DOHH2 (cell line): Measurements from ENCODE around the gene IDH3B.

Experiments
- H3F3A ChIP-seq: fragments of 200-600 bp; sonication (generic), shearing (Covaris generic); 2 replicates; pipeline ENCODE4 v1.6.0; 2016; ENCODE audit warnings: antibody characterized with exemption, mild to moderate bottlenecking; ENCODE audit not compliant: control insufficient read depth, insufficient read depth
- H3K27ac ChIP-seq: fragments of 200-600 bp; sonication (generic); 2 replicates; pipeline ENCODE4 v1.5.1; 2014; ENCODE audit warnings: low read depth, mild to moderate bottlenecking, low read length, moderate library complexity
- H3K27me3 ChIP-seq: fragments of 200-600 bp; sonication (generic); 2 replicates; pipeline ENCODE4 v1.6.1; 2014; ENCODE audit warnings: mild to moderate bottlenecking, low read length, mixed read lengths; ENCODE audit not compliant: control insufficient read depth
- H3K36me3 ChIP-seq: fragments of 200-600 bp; sonication (generic); 2 replicates; pipeline ENCODE4 v1.6.1; 2014; ENCODE audit warnings: mild to moderate bottlenecking, low read length, moderate library complexity, mixed read lengths; ENCODE audit not compliant: control insufficient read depth
- H3K4me1 ChIP-seq: fragments of 200-600 bp; sonication (generic); 2 replicates; pipeline ENCODE4 v1.6.1; 2014; ENCODE audit warnings: mild to moderate bottlenecking, low read length, mixed read lengths; ENCODE audit not compliant: control insufficient read depth
- H3K4me2 ChIP-seq: fragments of 200-600 bp; sonication (generic); 2 replicates; pipeline ENCODE4 v1.6.0; 2014; ENCODE audit warnings: mild to moderate bottlenecking, low read length, moderate library complexity
- H3K4me3 ChIP-seq: fragments of 200-600 bp; sonication (generic); 2 replicates; pipeline ENCODE4 v1.5.1; 2014; ENCODE audit warnings: mild to moderate bottlenecking, low read length, mixed read lengths
- H3K79me2 ChIP-seq: fragments of 200-600 bp; sonication (generic); 2 replicates; pipeline ENCODE4 v1.6.1; 2014; ENCODE audit warnings: mild to moderate bottlenecking, low read length, mixed read lengths; ENCODE audit not compliant: control insufficient read depth
- H3K9me2 ChIP-seq: fragments of 200-600 bp; sonication (generic); replicated peaks from 2 replicates; pipeline ENCODE4 v1.6.1; 2014; ENCODE audit warnings: mild to moderate bottlenecking, low read length, mixed read lengths; ENCODE audit not compliant: control insufficient read depth
- H3K9me3 ChIP-seq: fragments of 200-600 bp; sonication (generic); 2 replicates; pipeline ENCODE4 v1.6.1; 2014; ENCODE audit warnings: antibody characterized with exemption, low read length, mixed read lengths; ENCODE audit not compliant: control insufficient read depth, insufficient read depth
- H4K20me1 ChIP-seq: fragments of 200-600 bp; sonication (generic); 2 replicates; pipeline ENCODE4 v1.6.0; 2014; ENCODE audit warnings: low read depth, mild to moderate bottlenecking, antibody characterized with exemption, low read length, moderate library complexity; ENCODE audit not compliant: control insufficient read depth, insufficient read depth
- CTCF ChIP-seq: fragments of 200-600 bp; sonication (generic); IDR thresholded peaks from one replicate; pipeline ENCODE4 v1.5.1; 2014; ENCODE audit warnings: antibody characterized with exemption, mild to moderate bottlenecking, low read depth, low read length; ENCODE audit not compliant: poor library complexity, severe bottlenecking
- EZH2phosphoT487 ChIP-seq: fragments of 200-600 bp; sonication (generic); IDR thresholded peaks from 2 replicates; pipeline ENCODE4 v1.6.1; 2017; ENCODE audit warnings: borderline replicate concordance, mild to moderate bottlenecking, antibody characterized with exemption, low read length, moderate library complexity, mixed read lengths

Gene IDH3B

GRCh38 chr20:2654384-2654822 lies 9.6 kb downstream of the IDH3B start:
- H3K79me2 ChIP-seq, result peaks cover 59% of the 10 kb centered on the region
- H3K4me3 ChIP-seq, result peak overlapping the region; percentile 99
- no peaks in the 10 kb centered on the region for H3K9me2 ChIP-seq
- peaks cover 36% of the 10 kb centered on the region for H4K20me1 ChIP-seq
- no peaks in the 10 kb centered on the region for H3K27me3 ChIP-seq
- H3F3A ChIP-seq, result peaks cover 71% of the 10 kb centered on the region
- TF ChIP-seq EZH2phosphoT487, result no peak
- no peak for TF ChIP-seq CTCF
- peaks cover 83% of the 10 kb centered on the region for H3K36me3 ChIP-seq
- peak overlapping the region; percentile 92 for H3K4me2 ChIP-seq
- peaks cover 27% of the 10 kb centered on the region for H3K4me1 ChIP-seq
- H3K27ac ChIP-seq, result peak overlapping the region; percentile 86
- H3K9me3 ChIP-seq, result no peaks in the 10 kb centered on the region

- Histone ChIP-seq H3K4me1 (peaks cover 27% of the 10 kb centered on the region), H3K4me2 (peak overlapping the region; percentile 92), H3K4me3 (peak overlapping the region; percentile 99), H3K9me3 (no peaks in the 10 kb centered on the region), H3K27me3 (no peaks in the 10 kb centered on the region), H3K36me3 (peaks cover 77% of the 10 kb centered on the region), H3K79me2 (peaks cover 59% of the 10 kb centered on the region), H3F3A (peaks cover 65% of the 10 kb centered on the region), H3K27ac (peak overlapping the region; percentile 86), H4K20me1 (peaks cover 36% of the 10 kb centered on the region), H3K9me2 (no peaks in the 10 kb centered on the region)
- TF ChIP-seq EZH2phosphoT487 (no peak), CTCF (no peak)
Measured at GRCh38 chr20:2653556-2654383, 10.2 kb downstream of the IDH3B start.

GRCh38 chr20:2652724-2653555 lies 11.1 kb downstream of the IDH3B start:
- TF ChIP-seq CTCF (no peak), EZH2phosphoT487 (no peak)
- Histone ChIP-seq H3K9me3 (no peaks in the 10 kb centered on the region), H3K79me2 (peaks cover 59% of the 10 kb centered on the region), H3K4me1 (peaks cover 27% of the 10 kb centered on the region), H3K4me3 (peak overlapping the region; percentile 99), H3K27me3 (no peaks in the 10 kb centered on the region), H3K9me2 (no peaks in the 10 kb centered on the region), H3K27ac (peak overlapping the region; percentile 86), H3K36me3 (peaks cover 69% of the 10 kb centered on the region), H3K4me2 (peak overlapping the region; percentile 92), H4K20me1 (peaks cover 36% of the 10 kb centered on the region), H3F3A (peaks cover 59% of the 10 kb centered on the region)
